NCI-H748 (cell line): ENCODE data around the gene MYOF.

Experiments used
- DNase-seq: peaks from one replicate; lab custom pipeline; 2025; ENCODE audit not compliant: unreplicated experiment; lab: John Stamatoyannopoulos, UW

The MYOF gene, protein sequence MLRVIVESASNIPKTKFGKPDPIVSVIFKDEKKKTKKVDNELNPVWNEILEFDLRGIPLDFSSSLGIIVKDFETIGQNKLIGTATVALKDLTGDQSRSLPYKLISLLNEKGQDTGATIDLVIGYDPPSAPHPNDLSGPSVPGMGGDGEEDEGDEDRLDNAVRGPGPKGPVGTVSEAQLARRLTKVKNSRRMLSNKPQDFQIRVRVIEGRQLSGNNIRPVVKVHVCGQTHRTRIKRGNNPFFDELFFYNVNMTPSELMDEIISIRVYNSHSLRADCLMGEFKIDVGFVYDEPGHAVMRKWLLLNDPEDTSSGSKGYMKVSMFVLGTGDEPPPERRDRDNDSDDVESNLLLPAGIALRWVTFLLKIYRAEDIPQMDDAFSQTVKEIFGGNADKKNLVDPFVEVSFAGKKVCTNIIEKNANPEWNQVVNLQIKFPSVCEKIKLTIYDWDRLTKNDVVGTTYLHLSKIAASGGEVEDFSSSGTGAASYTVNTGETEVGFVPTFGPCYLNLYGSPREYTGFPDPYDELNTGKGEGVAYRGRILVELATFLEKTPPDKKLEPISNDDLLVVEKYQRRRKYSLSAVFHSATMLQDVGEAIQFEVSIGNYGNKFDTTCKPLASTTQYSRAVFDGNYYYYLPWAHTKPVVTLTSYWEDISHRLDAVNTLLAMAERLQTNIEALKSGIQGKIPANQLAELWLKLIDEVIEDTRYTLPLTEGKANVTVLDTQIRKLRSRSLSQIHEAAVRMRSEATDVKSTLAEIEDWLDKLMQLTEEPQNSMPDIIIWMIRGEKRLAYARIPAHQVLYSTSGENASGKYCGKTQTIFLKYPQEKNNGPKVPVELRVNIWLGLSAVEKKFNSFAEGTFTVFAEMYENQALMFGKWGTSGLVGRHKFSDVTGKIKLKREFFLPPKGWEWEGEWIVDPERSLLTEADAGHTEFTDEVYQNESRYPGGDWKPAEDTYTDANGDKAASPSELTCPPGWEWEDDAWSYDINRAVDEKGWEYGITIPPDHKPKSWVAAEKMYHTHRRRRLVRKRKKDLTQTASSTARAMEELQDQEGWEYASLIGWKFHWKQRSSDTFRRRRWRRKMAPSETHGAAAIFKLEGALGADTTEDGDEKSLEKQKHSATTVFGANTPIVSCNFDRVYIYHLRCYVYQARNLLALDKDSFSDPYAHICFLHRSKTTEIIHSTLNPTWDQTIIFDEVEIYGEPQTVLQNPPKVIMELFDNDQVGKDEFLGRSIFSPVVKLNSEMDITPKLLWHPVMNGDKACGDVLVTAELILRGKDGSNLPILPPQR (N-terminal part only)

DNA sequence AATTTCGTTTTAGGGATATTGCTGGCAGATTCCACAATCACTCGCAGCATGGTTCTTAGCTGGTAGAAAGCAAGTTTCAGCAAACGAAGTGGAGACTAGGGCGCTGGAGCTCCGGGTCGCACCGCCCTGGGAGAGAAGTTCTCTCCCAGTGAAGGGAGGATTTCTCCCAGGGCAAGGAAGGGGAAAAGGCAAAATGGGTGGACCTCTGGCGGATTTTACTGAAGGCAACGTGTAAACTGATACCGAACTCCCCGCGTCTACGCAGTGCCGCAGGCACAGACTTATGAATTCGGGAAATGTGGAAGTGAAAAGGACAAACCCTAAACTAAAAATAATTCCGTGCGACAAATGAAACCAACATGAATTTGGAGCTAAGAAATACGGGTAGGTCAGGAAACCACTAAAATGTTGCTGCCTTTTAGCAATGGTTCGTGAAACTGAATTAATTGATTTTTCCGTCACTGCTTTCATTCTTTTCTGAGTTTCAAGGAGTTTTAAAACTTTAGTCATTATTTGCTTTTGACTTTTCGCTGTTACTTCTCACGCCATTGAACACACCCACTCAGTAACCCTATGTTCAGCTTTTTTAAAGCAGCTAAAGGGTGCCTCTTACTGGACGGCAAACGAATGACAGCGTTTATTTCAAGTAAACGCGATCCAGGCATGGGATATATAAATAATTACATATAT lies at the start of gene MYOF:
Gene MYOF, minus strand, starts transcription at position 190 of the 690 bp plus-strand sequence. Its CDS starts 140 bp downstream, at position 50.
- DNase-seq = peak; percentile 51

DNA sequence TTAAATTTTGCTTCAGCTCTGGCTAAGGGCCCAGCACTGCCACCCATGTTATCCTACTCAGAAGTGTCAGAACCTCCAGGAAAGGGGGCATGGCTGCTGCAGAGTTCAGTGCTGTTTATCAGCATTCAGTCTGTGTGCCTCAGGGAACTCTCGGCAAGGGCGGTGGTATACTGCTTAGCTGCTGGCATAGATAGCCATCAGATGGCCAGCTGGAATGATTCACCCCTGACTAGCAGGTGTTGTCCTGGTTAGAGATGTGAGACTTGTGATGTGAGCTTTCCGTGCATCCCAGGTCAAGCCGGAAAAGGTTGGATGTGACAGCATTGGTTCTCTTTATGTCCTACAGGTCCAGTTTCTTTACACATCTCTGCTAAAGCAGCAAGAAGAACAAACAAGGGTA lies 36.4 kb upstream of the MYOF start:
- no peak for DNase-seq

DNA sequence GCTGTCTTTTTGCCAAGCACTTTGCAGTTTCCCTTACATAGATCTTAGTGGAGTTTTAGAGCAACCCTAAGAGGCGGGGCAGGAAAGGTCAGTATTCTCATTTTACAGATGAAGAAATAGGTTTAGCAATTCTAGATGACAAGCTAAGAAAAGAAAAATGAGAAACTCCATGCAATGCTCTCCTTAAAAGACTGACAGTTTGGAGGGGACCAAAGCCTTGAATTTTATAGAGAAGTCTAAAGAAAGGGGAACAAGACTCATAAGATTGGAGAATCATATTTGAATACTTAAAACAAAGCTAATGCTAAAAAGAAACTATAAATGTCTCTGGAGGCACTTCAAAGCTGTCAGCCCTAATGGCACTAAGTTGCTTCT lies 33.9 kb upstream of the MYOF start:
- DNase-seq = no peak

DNA sequence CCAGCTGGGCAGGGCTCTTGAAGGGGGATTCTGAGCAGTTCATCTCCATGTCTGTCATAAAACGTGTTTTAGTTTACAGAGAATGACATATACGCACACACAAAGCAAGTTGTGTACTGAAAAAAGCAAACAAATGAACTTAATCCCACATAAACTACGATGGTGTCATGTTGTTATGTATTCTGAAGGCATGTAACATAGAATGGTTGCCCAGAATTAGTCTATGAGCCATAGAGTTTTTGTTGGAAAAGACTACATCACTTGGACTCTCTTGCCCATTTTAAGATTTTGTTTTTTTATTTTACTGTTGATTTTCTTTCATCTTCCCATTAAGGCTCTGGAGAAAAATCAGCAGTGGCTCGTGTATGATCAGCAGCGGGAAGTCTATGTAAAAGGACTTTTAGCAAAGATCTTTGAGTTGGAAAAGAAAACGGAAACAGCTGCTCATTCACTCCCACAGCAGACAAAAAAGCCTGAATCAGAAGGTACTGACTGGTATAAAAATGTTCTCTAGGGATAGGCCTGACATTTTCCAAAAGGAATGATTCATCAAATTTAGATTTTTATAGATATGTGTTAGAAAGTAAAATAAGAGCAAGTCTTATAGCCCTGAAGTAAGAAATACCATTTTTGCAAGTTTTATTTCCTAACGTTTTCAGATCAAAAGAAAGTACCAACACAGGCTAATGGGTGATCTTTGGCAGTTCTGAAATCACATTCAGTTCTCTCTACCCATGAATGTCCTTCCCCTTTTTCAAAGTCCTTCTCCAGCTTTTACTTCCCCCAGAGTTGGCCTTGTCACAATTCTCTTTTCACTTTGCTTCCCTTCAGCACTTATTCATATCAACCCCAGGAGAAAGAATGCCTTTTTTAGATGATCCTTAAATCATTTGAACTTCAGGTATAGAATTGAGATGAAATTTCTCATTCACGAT lies 33.2 kb upstream of the MYOF start:
- DNase-seq = no peak

DNA sequence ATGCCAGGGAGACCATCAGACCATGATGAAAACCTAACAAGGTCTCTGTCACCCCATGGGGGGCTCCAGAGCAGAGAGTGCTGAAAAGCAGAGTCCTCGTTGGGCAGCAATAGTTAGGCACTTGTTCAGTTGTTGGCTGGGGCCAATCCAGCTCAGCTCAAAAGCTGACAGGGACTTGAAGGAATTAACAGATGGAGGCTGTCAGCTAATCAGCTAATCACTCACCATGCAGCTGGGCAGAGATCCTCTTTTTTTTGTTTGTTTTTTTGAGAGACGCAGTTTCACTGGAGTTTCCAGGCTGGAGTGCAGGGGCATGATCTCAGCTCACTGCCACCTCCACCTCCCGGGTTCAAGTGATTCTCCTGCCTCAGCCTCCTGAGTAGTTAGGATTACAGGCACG lies 32.4 kb upstream of the MYOF start:
- DNase-seq = no peak

DNA sequence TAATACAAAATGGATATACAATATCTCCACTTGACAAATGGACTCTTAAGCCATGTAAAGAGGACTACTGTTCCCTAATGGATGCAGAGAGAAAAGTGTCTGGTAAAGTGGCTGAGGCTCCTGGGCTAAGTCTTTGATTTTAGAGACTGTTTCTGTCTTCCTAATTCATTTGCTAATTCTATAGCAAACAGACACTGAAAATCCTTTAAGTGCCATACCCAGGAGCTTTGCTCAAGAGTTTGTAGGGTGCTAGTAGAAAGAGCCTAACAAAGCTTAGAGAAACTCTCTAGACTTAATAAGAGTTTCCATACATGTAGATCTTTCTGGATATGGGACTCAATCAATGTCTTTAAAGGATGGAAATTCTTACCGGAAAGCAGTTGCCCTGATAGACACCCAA lies 31.0 kb upstream of the MYOF start:
- DNase-seq = no peak

DNA sequence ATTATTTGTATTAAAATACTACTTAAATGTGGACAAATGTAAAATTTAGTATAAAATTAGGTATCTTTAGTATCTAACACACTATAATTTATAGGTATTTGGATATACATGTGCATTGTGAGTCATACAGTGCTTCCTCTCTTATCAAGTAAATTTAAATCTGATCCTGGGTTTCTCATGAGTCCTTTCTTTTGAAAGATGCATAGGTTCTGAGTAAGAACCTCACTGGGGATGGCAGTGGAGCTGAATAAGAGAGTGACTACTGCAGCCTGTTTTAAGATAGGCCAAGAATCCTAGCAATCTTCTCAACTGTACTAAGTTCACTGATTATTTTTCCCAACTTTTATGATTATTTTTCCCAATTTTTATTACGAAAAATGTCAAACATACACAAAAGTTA lies 30.4 kb upstream of the MYOF start:
- DNase-seq = no peak

DNA sequence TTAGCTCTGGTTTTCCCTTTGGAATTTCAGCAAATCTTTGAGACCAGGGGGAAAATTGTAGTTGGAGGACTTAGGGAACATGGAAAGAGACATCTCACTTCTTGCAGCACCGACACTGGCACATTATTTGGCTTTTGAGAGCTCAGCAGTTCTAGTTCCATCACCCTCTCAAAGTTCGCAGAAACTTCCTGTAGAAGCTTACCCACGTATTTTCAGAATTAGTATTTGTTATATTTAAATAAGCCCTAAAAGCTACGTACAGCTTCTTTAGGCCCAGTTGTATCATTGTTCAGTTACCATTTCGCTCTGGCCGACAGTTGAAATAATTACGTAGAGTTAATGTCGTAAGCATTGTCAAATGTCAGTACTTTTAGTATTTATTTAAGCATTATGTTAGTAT lies 27.7 kb upstream of the MYOF start:
- DNase-seq = no peak

DNA sequence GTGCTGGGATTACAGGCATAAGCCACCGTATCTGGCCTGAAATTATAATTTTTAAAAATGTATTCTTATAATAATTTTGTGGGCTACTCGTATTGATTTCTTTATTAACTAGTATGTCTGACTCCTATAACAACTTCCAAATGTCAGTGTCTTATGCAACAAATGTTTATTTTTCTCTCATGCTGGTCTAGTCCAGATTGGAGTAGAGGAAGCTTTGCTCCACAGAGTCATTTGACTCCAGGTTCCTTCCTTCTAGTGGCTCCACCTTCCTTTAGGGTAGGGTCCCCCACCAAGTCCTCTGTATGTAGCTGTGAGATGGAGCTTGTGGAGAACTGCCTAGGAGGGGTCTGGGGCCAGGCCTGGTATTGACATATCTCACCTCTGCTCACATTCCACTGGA lies 22.9 kb upstream of the MYOF start:
- no peak for DNase-seq

DNA sequence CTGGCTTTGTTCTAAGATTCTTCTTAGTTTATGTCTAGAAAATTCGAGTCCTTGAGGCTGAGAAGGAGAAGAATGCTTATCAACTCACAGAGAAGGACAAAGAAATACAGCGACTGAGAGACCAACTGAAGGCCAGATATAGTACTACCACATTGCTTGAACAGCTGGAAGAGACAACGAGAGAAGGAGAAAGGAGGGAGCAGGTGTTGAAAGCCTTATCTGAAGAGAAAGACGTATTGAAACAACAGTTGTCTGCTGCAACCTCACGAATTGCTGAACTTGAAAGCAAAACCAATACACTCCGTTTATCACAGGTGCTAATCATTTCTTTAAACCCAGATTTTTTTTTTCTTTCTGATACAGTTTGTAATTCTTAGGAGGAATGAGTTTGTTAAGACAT lies 20.9 kb upstream of the MYOF start:
- no peak for DNase-seq

DNA sequence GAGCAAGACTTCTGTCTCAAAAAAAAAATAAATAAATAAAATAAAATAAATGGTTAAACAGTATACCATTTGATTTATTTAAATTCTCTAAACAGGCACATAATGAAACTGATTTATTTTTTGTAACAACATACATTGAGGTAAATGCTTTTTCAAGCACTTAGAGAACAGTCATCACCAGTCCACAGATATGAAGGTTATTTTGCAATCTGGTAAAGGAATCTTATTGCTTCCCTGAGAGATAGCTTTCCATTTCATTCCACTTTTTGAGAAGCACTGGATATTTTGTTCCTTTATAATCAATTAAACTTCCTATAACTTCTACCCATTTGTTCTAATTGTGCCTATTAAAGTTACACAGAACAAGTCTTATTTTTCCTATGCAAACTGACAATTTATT lies 19.5 kb upstream of the MYOF start:
- no peak for DNase-seq

DNA sequence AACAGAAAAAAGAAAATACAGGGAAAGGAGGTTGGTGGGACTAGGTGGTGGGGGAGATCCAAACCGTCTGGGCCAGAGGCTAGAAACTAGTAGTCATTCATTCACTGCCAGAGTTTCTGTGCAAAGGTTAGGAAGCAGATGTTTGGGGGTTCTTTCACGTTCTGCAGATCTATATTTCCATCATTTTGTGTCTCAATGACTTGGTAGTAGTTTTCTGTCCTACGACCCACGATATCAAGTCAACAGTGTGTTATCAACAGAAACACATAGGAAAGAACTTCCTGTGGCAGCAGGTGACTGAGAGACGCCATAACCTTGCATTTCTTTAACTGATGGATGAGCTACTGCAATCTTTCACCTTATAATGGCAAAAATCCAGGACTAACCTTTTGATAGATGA lies 16.0 kb upstream of the MYOF start:
- DNase-seq = no peak

DNA sequence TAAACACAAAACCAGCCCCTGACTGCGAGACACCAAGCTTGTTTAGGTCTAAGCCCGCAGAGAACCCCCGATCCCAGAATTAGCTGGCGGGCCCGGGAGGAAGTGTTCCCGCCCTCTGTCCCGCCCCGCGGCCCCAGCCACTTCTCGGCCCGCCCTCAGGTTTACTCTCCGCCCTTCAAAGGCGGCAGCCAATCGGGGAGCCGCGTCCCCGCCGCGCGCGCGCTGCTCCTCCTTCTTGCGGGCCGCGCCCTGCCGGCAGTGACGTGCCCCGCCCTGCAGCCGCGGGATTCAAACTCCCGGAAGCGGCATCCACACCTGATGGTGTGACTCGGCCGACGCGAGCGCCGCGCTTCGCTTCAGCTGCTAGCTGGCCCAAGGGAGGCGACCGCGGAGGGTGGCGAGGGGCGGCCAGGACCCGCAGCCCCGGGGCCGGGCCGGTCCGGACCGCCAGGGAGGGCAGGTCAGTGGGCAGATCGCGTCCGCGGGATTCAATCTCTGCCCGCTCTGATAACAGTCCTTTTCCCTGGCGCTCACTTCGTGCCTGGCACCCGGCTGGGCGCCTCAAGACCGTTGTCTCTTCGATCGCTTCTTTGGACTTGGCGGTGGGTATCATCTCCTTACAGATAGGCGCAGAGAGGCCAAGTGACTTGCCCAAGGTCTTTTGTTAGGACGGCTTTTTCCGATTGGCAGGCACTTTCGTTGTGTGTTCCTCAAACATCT lies 14.3 kb upstream of the MYOF start, which contains the start of gene CEP55:
Gene CEP55, plus strand, starts transcription at position 291 of the 720 bp plus-strand sequence. CDS start 3,440 bp downstream, outside the sequence.
- DNase-seq = peak; percentile 93

DNA sequence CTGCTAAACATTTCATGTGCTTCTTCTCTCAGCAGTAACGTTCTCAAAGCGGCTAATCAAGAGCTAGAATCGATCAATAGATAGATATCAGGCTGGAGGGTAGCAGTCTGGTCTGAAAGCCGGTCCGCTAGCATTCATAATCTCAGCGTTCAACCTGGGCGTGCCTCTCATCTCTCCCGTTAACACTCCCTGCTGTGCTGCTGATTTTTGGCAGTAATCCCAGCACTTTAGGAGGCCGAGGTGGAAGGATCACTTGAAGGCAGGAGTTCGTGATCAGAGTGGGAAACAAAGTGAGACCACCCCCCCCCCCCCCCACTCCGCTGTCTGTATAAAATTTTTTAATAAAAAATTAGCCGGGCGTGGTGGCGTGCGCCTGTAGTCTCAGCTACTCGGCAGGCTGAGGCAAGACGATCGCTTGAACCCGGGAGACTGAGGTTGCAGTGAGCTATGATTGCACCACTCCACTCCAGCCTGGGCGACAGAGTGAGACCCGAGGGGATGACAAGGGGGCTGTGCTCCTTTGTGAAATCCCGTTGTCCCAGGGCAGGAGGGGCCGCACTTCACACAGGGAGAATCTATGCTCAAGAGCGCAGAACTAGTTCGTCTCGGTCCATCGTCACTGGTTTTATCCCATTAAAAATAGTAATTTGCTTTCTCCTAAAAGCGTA lies 13.7 kb upstream of the MYOF start:
- peak; percentile 65 for DNase-seq

DNA sequence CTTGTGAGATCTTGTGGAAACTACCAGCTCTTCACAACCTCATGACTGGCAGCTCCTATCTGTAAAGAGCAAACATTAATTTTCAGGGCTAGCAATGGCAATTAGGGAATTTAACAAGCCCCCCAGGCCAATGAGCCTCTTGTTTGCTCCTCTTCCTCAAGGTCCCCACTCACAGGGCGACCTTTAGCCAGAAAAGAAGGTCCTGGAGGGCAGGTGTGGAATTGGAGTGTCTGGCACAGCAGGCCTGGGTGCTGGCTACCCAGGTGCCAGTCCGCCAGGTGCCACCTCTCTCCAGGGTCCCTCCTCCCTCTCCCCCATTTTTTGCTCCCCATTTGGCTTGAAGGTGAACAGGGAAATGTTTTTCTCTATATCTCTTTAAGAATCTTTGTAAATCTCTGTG lies 12.4 kb upstream of the MYOF start:
- no peak for DNase-seq

DNA sequence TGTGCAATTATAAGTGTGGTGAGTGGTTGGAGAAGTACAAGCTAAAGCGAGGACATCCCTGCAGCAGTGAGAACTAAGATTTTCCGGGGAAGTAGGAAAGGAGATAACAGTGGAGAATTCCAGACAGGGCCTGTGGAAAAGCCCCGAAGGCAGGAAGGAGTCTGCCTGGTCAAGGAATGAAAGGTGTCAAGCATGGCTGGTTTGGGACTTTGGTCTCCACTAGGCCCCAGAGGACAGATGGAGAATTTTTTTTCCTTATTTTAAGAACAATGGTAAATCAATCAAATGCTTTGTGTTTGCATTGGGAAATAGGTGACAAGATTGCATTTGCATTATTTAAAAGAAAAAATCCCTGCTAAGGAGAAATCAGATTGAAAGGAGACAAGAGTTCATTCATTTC lies 11.0 kb upstream of the MYOF start:
- no peak for DNase-seq

DNA sequence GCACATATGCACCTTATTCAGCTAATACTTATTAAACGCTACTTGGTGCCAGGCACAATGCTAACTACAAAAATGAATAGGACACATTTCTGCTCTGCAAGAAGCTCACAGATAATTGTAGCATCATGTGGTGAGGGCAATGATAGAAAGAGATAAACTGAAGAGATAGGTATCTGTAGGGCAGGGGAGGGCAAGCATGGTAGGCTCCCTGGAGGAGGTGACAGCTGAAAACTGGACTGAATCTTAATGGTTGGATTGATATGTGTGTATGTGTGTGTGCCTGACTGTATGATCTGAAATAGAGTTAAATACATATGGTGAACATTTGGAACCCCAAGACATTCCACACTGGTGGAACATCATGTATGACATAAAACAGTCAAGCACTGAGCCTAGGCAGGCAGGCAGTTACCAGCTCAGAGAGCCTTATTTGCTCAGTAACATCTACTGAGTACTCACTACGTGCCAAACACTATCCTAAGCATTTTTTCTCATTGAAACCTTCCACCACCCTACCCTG lies 9.5 kb upstream of the MYOF start:
- DNase-seq = no peak

DNA sequence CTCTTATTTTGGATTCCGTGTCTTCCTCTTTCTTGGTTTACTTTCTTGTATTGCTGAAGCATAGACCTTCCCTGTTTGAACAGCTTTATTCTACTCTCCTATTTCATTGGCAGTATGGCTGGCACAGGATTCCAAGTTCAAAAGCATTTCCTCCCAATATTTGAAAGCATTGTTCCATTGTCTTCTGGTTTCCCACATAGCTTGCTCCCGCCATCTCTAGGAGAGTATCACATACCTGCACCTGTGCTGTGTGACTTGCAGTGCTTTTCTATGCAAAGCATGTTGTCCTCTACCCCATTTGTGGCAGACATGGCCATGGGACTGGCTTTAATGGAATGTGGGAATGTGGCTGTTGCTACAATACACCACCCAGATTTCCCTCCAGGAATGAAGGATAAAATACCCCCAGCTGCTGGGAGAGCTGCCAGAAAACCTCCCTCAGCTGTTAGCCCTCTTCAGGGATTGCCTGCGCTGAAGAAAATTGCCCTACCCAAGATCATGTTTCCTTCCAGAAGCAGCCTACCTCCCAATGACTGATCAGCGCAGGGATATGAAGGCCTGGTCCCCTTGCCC lies 6.9 kb upstream of the MYOF start:
- no peak for DNase-seq
